ENCODE results near the gene SLC7A7.
"Not testable (repeated sequence)": the region's sequence is repeated elsewhere in the genome, so short reads cannot be mapped to it uniquely, and the experiment has no call there.

The SLC7A7 gene

GRCh38 chr14:22733829-22734228 is 81.4 kb downstream of the SLC7A7 start:
- no peak for DNase-seq (ENCODE audit: insufficient read length, low spot score)
- no peak for TF ChIP-seq CTCF (IDR thresholded peaks at IDR 0.05; ENCODE audit: insufficient read depth, missing control alignments)
- no peak for FAIRE-seq

- FAIRE-seq, result not testable (repeated sequence)
Measured at GRCh38 chr14:22732062-22732461, 83.2 kb downstream of the SLC7A7 start.

GRCh38 chr14:22726012-22726411 is 89.2 kb downstream of the SLC7A7 start:
- FAIRE-seq (no peak), DNase-seq (ENCODE audit: insufficient read length, low spot score) (no peak)

More at GRCh38 chr14:22732062-22732461, 83.2 kb downstream of the SLC7A7 start:
- not testable (repeated sequence) for DNase-seq (ENCODE audit: insufficient read length, low spot score)

DNA sequence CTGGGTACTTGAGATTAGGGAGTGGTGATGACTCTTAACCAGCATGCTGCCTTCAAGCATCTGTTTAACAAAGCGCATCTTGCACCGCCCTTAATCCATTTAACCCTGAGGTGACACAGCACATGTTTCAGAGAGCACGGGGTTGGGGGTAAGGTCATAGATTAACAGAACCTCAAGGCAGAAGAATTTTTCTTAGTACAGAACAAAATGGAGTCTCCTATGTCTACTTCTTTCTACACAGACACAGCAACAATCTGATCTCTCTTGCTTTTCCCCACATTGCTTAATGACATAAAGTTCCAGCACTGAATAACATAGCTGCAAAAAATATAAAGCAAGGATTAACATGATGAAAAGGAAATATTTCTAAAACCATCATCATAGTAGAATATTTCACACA is 89.9 kb downstream of the SLC7A7 start:
- DNase-seq (ENCODE audit: insufficient read length, low spot score); FAIRE-seq: not testable (repeated sequence)

More at GRCh38 chr14:22726012-22726411, 89.2 kb downstream of the SLC7A7 start:
- TF ChIP-seq CTCF (IDR thresholded peaks at IDR 0.05; ENCODE audit: insufficient read depth, missing control alignments), result no peak

GRCh38 chr14:22724847-22725246 is 90.4 kb downstream of the SLC7A7 start:
- DNase-seq (ENCODE audit: insufficient read length, low spot score); FAIRE-seq: not testable (repeated sequence)

- FAIRE-seq (no peak), DNase-seq (ENCODE audit: insufficient read length, low spot score) (no peak)
- TF ChIP-seq CTCF (IDR thresholded peaks at IDR 0.05; ENCODE audit: insufficient read depth, missing control alignments), result no peak
Measured at GRCh38 chr14:22723815-22724214, 91.4 kb downstream of the SLC7A7 start.

Data from D721Med (cell line).